COLO668 (cell line): ENCODE results near the gene ARID2.

ENCODE experiments used
- DNase-seq: peaks from one replicate; lab custom pipeline; 2025; ENCODE audit not compliant: unreplicated experiment; lab: John Stamatoyannopoulos, UW

Gene ARID2

DNA sequence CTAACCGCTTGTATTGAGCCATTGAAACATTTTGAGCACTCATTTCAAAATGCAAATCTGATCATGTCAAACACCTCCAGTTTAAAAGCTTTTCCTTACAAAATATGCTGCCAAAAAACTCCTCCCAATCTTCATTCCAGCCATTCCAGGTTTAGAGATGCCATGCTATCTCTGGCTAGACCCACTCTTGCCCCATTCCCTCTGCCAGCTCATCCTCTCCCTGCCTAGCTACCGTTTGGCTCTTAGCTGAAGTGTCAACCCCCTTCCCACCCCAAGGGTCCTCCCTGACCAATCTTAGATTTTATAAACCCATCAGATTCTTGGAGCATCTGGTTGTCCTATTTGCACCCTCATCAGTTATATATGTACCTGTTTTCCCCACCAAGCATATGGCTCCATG is 185.9 kb downstream of the ARID2 start:
- DNase-seq = no peak

DNA sequence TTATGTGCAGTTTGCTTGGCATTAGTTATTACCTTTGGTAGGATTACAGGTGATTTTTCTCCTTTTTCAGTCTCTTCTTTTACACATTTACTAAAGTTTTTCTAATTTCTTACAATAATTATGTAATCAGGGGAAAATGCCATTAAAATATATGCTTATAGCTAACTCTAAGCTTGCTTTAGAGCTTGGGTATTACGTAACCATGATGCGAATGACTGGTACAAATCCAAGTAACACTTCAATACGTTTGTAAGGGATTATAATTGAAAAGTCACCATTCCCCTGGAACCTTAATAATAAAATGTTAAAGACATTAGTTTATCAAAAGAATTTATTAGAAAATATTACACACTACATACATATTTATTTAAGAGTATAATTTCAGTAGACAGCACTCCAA is 189.3 kb downstream of the ARID2 start:
- DNase-seq = no peak

DNA sequence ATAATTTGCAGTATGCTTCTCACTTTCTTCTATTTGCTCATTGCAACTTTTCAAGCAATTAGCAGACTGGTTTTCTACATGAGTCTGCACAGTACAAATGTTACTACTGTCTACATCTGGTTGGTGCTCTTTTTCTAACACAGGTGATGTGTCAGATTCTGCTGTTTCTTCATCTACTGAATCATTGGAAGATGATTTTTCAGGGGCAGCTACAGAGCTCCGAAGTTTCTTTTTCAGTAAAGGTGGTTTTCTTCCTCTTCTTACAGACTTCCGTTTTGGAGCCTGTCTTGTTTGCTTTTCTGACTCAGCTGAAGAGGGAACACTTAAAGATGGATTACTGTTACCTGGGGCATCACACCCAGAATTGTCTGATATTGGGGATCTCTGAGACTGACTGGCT is 198.8 kb downstream of the ARID2 start:
- no peak for DNase-seq

DNA sequence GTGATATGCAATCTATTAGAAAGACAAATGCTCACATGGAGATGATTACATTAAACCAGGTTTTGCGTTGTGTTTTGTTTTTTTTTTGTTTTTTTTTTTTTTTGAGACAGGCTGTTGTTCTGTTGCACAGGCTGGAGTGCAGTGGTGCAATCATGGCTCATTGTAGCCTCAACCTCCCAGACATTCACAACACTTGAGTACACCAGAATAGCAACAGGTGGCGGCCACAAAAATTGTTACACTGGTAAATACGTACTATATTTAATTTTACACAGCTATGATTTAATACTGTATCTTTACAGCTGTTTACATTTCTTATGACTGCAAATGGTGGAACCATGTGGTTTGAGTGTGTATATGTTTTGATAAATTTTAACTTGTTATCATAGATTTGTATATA is 200.9 kb downstream of the ARID2 start:
- DNase-seq = no peak

DNA sequence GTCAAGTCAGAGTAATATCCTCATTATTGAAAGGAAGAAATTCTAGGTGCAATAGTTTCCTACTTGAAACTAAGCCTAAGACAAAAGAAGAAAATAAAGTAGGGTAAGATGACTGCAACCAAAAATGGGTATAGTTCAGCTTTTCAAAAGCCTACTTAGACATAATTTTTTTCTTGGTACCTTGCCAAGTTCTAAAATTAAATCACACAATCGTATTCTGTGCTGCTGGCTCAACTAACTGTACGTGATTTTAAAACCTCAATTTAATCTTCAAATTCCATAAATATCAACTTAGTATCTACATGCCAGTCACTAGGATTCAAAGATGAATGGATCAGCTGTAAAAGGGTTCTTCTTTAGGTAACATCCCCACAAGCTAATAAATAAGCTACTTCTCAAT is 204.0 kb downstream of the ARID2 start:
- no peak for DNase-seq

DNA sequence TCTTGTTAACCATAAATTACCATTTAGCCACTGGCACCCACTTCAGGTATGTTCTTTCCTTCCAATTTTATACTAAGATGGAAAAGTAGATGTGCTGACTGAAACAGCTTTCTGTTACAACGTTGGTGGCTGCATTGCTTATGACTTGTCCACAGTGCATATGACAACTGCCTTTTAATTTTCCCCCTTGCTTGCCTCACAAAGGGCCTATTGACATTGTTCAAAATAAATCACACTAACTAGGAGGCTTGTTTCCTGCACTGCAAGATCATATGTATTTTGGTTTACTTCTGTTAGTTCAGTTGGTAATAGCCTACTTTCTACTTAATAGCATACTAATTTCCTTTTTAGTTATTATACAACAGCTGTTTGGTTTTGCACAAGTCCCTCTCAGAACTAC is 205.4 kb downstream of the ARID2 start:
- no peak for DNase-seq

DNA sequence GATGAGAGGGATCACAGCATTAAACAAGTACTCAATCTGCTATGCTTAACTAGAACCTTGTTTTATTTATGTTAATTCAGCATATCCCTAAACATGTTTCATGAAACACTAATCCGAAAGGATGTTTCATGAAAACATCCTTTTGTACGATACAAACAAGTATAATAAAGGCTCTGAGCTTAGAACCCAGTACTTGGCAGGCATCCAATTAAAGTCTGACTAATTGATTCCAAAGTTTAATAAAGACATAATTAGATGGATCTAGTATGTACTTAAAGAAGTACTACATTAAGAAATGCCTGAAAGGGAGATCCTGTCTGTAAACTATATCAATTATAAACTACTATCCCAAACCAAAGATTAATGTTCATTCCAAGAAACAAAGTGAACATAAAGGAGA is 209.1 kb downstream of the ARID2 start:
- no peak for DNase-seq

DNA sequence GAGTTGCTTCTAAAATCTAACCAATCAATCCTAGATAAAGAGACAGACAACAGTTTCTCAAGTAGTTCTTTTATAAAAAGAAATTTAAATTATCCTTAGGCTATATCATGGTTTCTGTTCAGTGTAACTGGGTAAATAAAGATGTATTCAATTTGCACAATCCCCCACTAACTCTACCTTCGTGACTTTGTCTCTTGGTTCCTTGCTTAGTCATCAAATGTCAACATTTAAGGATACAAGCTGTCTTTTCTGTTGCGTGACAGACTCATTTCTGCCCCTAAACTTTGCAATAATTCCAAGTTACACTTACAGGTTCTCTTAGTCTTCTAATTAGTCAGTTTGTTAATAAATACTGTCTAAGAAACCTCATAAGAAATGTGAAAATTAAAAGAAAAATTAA is 210.3 kb downstream of the ARID2 start:
- DNase-seq = no peak

DNA sequence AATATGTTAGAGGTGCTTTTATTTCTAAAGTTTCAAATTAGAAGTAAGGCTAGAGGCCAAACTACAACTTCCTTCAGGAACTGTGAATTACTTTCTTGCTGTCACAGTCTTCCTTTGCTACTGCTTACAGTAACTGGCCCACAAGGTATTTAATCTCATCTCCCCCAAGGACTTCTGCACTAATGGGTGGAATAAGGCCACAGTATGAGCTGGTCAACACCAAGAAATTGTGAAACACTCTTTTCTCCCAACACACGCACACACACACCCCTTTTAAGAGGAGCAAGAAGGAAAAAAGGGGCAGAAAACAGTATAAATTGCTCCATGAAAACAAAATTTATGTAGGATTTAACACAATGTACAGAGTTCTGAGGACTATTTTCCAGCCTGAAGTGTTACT is 215.3 kb downstream of the ARID2 start:
- no peak for DNase-seq

DNA sequence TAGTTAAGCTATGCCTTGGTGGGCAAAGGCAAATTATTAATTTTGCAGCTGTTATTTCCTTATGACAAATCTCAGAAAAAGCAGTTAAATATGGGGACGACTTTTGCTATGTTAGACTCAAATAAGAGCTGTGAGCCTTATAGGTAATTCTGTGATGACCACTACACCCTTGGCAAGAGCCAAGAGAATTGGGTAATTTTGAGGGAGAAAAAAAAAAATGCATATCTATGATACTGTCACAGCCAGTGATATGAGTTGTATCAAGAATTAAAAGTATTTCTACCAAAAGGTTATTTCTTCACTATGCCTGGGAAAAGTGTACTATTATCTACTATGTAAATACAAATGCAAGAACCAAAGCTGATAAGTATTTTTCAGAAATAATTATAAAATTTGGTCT is 216.9 kb downstream of the ARID2 start:
- no peak for DNase-seq

DNA sequence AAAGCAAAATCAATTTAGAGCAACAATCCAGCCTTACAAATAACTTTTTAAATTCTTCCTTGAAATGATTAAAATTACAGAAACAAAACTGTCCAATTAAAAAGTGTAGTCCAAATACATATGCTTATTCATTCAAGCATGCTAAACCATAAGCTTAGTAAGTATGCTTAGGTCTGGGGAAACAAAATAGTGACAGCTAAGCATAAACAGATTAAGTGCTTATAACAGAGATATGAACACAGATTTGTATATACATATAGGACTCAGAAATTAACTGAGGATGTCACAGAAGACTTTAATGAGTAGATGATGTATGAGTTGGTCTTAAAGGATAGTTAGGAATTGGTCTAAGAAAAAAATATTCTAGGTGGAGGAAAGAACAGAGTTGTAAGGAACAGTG is 219.0 kb downstream of the ARID2 start:
- DNase-seq = no peak
